GM20431 (cell line): ENCODE results near the gene NDUFB10.

ENCODE experiments used
- in situ Hi-C: fragments of 300-500 bp; cut with MseI, MboI; formaldehyde crosslinking; loops from one replicate; pipeline ENCODE4 v1.15.0; 2020; ENCODE audit warnings: low sequenced_read_pairs; ENCODE audit not compliant: unreplicated experiment

The NDUFB10 gene

DNA sequence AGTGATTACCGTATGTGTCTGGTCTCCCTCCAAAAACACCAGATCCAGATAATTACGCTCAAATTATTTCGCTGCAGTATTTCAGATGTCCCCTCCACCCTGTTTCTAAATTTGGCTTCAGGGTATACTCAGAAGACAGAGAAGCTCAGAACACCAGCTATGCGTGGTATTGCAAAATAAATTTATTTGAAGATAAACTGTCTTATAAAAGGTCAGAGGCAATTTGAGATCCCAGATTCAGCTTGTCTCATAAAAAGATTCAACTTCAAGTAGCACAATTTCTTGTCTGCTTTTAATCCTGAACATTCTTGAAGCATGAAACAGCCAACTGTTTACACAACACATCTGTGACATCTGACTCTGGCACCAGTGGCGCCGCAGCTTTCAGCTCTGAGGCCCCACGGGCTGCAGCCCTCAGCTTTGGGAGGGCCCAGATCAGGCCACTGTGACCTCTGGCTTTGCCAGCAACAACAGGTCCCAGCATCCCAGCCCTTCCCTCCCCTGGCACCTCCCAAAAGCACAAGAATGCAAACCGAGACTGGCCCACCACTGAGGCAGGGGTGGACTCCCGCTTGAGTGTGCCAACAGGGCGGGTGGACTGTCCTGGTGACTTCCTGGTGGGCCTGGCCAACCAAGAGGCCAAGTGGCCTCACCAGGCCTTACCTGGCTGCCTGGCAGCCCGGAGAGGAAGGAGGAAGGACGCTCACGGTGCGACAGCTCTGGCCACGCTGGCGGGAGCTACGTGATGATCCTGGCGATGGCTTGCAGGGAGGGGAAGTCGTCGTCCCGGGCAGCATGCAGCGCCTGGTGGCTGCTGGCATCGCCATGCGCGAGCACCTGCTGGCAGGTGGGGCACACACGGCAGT, 38.4 kb downstream of the NDUFB10 start:
- in situ Hi-C loops = no loop called here

DNA sequence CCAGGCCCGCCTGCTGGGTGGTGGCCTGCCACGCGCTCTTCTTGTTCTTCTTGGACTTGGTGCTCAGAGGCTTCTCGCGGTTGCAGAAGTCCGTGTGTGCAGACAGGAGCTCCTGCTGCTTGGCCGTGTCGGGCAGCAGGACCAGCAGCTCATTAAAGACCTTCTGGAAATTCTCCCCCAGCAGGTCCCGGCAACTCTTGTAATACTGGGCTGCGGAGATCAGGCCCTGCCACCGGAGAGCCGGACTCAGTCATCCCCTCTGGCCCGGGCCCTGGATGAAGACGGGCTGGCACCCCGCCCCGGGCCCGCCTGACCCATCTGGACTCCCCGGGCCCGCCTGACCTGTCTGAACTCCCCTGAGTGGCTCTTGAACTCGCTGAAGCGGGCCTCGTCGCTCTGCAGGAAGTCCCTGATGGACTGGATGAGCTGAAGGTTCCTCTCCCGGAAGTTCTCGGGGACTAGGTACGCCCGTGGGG, 39.1 kb downstream of the NDUFB10 start:
- in situ Hi-C loops = no loop called here

DNA sequence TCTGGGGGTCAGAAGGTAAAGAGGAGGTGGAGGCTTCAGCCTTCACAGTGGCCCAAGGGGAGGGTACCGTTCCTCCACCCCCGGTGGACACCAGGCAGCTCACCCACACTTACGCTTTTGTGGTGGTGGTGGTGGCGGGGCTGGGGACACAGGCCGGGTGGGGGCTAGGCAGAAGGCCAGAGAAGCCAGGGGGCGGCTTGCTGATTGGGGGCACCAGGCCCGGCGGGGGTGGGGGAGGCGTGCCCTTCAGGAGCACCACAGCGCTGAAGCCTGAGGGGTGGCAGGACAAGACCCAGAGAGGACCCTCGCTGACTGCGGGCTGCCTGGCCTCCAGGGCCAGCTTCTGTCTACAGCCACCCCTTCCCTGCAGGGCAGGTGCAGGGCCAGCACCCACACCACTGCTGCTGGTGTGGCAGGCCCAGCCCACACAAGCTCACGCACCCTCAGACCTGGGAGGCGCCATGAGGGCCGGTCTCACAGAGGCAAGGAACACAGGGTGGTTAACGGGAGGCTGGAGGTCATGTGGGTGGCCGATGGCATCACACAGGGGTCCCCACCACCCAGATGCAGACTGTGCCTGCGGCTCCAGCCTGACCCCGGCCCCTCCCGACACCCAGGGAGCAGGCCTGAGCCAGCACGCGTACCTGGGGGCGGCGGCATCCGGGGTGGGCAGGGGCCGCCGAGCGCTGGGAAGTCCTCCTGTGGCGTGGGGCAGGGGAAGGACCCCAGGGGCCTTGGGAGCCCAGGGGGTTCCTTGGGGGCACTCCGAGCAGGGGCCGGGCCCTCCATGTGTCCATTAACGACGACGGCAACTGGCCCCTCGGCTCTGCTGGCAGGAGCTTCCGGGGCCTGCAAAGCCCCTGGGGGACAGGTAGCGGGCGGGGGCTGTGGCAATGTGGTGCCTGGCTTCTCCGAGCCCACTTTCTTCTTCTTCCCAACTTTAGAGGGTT, 39.8 kb downstream of the NDUFB10 start:
- in situ Hi-C loops = no loop called here

DNA sequence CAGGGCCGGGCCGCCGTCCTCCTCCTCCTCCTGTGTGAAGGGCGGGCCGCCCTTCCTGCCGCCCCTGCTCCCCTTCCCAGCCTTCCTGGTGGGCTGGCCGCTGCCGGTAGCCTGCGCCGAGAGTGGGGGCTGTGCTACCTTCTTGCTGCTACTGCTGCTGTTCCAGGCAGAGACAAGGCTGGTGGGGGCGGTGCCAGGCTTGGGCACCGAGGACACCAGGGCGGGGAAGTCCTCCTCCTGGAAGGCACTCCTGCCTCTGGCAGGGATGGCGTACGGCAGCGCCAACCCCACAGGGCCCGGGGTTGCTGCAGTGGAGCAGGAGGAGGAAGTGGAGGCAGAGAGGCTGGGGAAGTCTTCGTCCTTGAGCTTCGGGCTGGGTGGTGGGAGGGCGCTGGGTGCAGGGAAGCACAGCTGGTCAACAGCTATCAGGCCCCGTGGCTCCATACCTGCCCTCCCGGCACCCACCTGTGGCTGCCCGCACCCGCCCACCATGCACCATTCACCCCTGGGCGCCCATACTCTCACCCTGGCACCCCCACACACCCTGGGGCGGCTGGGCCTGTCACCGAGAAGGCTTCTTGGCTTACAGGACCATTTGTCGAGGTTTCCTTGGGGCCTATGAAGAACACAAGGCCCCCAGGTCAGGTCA, 40.7 kb downstream of the NDUFB10 start:
- in situ Hi-C loops = no loop called here

DNA sequence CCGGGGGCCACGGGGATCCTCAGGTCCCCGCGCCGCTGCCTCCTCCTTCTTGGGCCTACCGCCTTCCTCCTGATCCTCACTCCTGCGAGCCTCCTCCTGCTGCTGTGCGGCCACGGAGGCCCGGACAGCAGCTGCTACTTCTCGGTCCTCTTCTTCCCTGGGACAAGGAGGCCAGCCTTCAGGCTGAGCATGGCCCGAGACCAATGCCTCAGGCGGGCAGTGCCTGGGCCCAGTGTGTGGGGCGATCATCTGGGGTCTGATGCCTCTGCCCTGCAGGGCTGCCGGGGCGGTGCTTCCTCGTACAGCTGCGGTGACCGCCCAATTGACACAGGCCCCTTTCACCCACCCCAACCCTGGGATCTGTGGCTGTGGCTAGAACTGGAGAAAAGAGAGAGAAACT, 41.7 kb downstream of the NDUFB10 start:
- in situ Hi-C loops = no loop called here

DNA sequence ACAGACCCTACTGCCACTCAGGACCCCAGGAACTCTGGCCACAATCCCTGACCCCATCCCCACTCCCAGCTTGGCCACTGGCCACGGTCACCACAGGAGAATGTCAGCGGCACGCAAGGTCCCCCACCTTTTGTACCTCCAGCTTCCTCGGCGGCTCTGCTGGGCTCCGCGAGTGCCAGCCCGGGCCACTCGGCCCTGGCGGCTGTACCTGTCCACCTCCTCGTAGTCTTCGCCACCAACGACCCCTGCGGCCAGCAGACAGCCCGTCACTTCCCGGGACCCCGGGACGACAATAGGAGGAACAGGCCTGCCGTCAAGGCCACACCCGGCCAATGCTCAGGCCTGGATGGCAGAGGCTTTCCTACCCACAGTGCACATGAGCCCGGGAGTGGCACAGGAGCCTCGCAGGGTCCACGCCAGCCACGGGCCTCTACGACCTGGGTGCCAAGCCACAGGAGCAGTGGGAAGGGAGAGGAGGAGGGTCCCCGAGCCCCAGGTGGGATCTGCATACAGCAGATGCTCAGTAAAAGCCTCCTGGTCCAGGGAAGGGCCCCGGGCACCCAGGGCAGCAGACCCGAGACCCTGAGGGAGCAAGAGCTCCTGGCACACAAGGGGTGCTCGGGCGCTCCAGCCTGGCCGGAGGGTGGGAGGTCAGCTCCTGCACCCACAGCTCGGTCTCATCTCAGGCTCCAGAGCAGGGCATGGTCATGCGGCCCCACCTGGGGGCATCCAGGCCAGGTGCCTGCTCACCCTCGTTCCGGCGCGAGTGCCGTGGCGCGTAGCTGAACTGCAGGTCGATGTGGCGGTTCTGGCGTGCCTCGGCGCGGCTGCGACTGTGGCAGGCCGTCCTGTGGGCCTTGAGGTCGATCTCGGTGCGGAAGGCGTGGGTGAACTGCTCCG, 42.4 kb downstream of the NDUFB10 start:
- in situ Hi-C loops = no loop called here

DNA sequence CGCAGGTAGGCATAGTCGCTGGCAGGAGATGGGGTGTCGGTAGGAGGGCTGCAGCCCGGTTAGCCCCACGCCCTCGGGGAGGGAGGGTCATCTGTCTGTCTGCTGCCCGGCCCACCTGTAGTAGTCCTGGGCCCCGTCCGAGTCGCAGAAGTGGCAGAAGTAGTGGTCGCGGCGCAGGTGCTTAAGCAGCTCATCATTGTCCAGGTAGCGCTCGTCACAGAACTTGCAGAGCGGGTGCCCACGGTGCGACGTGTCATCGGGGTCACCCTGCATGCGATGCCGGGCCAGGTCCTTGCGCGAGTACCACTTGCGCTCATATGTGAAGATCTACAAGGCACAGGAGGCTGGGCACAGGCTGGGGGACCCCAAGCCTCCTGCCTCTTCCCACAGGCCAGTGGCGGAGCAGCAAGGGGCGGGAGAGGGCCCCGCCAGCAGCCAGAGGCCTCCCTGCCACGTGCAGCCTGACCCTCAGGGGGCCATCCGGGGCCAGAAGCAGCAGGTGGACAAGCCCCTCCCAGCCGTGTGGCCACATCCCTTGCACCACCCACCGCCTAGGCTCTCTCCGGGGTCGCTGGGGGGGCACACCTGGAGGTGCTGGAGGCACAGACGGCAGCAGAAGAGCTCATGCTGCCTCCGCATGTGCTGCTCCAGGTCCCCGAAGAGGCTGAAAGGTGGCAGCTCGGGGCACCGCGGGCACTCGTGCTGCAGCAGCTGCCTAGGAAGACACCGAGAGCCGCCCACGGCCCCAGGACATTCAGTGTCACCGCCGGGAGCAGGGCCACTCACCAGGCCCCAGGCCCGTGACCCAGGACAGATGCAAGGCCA, 43.3 kb downstream of the NDUFB10 start:
- in situ Hi-C loops = no loop called here

DNA sequence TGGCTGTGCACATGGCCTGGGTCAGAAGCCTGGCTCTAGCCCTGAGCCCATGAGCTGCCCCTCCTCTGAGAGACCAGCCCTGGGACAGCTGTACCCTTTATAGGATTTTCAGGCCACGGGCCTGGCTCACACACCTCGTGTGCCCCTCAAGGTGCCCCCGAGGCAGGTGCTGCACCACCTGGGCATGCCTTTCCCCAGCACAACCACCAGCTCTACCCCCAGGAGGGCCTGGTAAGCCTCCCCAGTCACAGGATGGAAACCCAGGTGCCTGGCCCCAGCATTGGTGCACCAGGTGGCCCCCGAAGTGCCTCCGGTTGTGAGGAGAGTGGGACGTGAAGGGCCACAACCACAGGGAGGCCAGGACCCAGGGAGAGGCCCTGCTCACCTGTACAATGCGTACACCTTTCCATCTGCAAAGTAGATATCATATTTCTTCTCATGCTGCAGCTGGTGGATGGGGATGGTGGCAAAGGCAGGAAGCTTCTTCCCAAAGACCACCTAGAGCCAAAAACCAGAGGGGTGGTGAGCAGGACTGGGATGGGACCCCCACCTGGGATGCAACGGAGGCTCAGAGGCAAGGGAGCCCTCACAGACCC, 44.0 kb downstream of the NDUFB10 start:
- in situ Hi-C loops = no loop called here

DNA sequence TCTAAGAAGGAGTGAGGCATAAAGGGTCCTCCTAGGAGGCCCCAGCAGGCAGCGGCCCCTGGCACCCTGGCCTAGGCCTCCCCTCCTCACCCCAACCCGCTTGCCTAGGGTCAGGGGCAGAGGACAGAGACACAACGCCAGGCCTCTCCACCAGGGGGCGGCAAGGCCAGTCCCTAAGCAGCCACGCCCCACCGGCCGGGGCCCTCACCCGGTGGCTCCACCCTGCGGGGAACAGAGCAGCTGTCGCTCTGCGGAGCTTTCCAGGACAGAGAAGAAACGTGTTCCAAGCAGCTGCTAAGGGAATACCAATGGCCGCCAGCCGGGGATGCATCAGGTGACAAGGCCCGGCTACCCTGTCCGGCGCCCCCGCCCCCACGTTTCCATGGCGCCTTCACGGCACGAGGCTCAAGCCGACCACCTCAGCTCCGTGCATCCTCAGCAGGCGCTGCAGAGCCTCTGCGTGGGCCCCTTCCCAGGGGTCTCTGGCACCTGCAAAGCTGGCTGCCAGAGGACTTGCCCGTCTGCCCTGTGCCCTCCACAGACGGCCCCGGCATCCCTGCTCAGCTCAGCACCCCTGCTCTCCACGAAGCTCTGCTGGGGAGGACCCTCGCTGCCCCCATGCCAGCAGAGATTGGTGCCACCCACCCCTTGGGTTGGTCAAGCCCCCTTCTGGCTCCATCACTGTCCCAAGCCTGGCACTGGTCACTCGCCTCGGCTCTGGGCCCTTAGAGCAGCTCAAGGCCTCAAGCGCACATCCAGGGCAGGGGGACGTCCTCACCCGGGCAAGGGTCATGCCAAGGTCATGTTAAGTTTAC, 44.7 kb downstream of the NDUFB10 start:
- in situ Hi-C loops = no loop called here

DNA sequence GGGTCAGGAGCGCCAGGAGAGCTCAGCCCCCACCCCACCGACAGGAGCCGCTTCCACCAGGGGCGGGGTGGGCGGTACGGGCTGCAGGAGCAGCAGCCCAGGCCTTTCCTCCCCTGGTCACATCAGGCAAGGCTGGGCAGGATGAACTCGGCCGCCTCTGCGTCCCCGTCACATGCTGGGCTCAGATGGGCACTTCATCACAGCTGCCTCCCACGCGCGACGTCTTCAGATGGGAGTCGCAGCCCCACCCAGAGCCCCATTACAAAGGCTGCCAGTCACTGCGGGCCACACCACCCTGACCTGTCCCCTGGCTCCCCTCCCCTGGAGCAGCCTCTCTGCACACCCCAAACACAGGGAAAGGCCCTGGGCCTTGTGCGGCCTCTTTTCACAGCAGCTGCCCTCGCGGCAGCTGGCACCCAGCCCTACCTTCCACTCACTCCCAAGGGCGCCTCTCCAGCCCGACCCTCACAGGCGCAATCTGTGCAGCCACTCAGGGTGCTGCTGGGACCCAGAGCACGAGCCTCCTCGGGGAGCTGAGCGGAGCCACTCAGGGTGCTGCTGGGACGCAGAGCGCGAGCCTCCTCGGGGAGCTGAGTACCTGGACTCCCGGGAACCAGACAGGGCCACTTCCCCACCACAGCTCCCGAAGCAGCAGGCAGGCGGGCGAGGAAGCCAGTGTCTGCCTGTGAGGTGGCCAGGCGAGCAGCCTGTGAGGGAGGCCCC, 45.6 kb downstream of the NDUFB10 start:
- in situ Hi-C loops = no loop called here

DNA sequence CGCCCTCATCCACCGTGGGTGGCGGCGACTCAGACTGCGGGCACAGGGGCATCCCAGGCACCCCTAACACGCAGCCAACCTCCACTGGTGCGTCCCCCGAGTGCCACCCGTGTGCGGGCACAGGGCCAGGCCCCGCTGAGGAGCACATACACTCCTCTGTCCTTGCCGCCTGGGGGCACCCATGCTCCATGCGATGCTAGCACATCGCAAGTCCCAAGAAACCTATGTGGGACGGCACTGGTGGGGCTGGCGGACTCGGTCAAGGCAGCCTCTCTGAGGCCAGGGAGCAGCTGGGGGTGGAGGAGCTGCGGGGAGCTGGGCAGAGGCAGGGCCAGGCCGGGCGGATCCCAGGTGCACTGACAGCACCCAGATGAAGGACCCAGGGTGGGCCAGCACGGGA, 46.3 kb downstream of the NDUFB10 start:
- in situ Hi-C loops = no loop called here

DNA sequence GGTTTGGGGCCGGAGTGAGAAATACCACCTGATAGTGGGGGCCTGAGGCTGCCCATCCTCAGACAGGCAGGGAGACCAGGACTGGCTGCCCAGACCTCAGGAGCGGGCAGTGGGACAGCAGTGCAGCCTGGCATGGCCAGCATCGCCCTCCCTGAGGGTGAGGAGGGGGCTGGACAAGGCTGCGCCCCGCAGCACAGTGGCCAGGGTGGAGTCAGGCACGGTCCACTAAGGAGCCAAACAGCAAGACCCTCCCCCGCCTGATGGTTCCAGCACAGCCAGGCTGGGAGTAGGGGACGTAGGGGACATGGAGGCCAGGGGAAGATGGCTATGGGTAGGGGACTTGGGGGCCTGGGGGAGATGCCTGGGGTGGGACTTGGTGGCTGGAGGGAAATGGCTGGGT, 47.0 kb downstream of the NDUFB10 start:
- in situ Hi-C loops = no loop called here

DNA sequence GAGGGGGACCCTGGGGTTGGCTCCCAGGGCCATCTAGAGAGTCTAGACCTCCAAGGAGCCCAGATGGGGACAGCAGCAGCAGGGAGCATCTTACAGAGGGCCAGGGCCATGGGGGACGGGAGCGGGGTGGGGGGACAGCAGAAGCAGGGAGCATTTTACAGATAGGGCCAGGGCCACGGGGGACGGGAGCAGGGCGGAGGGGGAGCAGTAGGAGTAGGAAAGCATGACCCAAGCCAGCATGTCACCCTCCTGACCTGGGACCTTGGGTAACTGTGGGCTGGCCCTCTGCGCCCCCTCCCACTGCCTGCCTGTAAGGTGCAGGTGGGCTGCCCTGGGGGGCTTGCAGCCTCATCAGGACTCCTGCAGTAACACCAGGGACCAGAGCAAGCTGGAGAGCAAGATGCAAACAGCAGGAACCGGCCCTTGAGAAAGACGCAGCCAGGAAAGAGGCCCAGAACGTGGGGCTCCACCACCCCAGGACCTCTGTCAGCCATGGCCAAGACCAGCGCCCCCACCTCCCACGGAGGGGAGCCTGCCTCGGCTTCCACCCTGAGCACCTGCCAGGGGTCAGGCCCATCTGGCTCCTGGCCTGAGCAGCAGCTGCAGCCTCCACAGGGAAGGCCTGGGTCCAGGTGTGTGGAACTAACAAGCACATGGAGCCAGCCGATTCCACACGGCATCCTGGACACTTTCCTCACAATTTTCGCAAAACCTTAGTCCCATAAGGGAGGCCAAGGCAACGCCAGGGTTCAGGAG, 47.9 kb downstream of the NDUFB10 start:
- in situ Hi-C loops = no loop called here

DNA sequence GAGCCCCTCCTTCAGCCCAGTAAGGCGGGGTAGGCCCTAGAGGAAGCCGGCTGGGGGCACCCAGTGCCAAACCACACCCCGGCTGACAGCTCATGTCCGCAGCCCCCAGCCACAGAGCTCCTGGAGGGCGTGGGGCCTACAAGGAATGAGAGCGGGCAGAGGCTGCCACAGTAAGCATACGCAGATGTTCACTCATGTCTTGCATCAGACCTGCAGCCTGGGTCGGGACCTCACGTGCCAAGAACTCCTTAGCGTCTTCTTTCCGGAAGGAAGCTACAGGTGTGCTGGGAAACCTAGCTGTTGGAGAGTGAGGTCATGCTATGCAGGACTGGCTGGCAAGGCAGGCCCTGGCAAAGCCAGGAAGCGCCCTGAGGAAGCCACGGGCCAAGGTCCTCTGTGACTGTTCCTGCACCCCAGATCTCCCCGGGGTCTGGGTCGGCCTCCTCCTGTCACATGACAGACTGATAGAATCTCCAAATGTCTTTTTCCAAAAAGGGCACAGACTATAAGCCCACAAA, 48.7 kb downstream of the NDUFB10 start:
- in situ Hi-C loops = no loop called here

DNA sequence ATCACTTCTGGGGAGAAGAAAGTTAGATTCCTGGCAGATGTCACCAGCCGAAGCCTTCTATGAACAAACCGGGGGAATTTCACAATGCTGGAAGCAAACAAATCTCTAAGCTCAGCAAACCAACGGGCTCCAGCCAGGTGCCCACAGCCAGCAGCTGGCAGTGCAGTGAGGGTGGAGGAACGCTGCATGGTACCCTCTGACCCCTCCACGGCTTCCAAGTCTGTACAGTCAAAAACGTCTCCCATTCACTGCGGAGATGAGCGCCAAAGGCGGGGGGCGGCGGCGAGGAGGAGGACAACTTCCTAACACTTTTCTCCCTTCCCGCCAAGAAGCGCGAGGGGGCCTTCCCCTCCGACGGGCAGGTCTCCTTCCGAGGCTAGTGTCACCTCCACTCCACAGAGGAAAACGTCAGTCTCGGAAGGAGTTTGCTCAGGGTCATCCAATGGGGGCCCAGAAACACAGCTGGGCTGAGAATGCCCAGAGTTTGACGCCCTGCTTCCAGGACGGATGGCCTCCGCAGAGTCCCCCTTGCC, 49.4 kb downstream of the NDUFB10 start:
- in situ Hi-C loops = no loop called here
